B cell (primary cell): Measurements from ENCODE around the gene GIT1. TPM values are rescaled to one million over a fixed set of nuclear protein-coding genes. Genes with fewer than 3 reads are reported as not detected.

Source experiments
- ATAC-seq: fragments of 200-7000 bp; cut with Tn5 transposase; one replicate; pipeline ENCODE4 v1.10.0; 2021; ENCODE audit warnings: low read depth, mild to moderate bottlenecking, moderate number of reproducible peaks, moderate library complexity
- CTCF ChIA-PET: fragments of 350-600 bp; sonication (Branson Sonifier 250); formaldehyde crosslinking; loops from one replicate; lab custom pipeline; 2021; ENCODE audit warnings: antibody characterized with exemption, inconsistent platforms; lab: Charles Lee
- POLR2A ChIA-PET: fragments of 350-600 bp; sonication (Branson Sonifier 250); formaldehyde crosslinking; loops from one replicate; lab custom pipeline; 2021; ENCODE audit warnings: antibody characterized with exemption; lab: Charles Lee
- DNase-seq: peaks from one replicate; pipeline ENCODE4 v3.0.0; 2013
- H2AFZ ChIP-seq: 2 replicates; pipeline ENCODE4 v1.6.1; 2012; ENCODE audit warnings: mild to moderate bottlenecking, low read depth, low read length; ENCODE audit not compliant: insufficient read depth, poor library complexity, severe bottlenecking
- H3K27ac ChIP-seq, 2 donors: 1 replicate in 1 of 2; 2 replicates in 1 of 2; pipeline ENCODE4 v1.5.1; 2012 to 2013; ENCODE audit warnings: low read length in 2 of 2, mild to moderate bottlenecking in 2 of 2, moderate library complexity in 1 of 2
- H3K27me3 ChIP-seq, 4 experiments: fragments of 200-600 bp in 1 of 4; sonication (generic) in 1 of 4; replicated peaks in 1 of 4; 1 replicate in 2 of 4; 2 replicates in 2 of 4; pipeline versions ENCODE4 v1.6.1 to v1.7.0; 2013 to 2016; ENCODE audit warnings: low read length in 3 of 4, mild to moderate bottlenecking in 2 of 4, mixed read lengths in 1 of 4, moderate library complexity in 1 of 4; ENCODE audit not compliant: insufficient read depth in 4 of 4, control insufficient read depth in 3 of 4; ENCODE audit errors: control extremely low read depth in 1 of 4
- H3K36me3 ChIP-seq, 2 experiments: replicated peaks in 1 of 2; 1 replicate in 1 of 2; 2 replicates in 1 of 2; pipeline versions ENCODE4 v1.6.1 to v1.7.1; 2013; ENCODE audit warnings: low read length in 1 of 2; ENCODE audit not compliant: insufficient read depth in 2 of 2, control insufficient read depth in 1 of 2; ENCODE audit errors: control extremely low read depth in 1 of 2, extremely low read depth in 1 of 2
- H3K4me1 ChIP-seq, 2 donors: fragments of 200-600 bp in 1 of 2; sonication (generic) in 1 of 2; 1 replicate in 1 of 2; 2 replicates in 1 of 2; pipeline versions ENCODE4 v1.5.1 to v1.6.1; 2013 to 2017; ENCODE audit warnings: low read length in 2 of 2; ENCODE audit not compliant: control insufficient read depth in 2 of 2, insufficient read depth in 2 of 2
- H3K4me2 ChIP-seq: replicated peaks from 2 replicates; pipeline ENCODE3; 2012; ENCODE audit warnings: mild to moderate bottlenecking, low read depth, low read length; ENCODE audit not compliant: poor library complexity, severe bottlenecking
- H3K4me3 ChIP-seq, 5 experiments: fragments of 200-600 bp in 1 of 5; sonication (generic) in 1 of 5; 1 replicate in 3 of 5; 2 replicates in 2 of 5; pipeline versions ENCODE4 v1.5.1 to v1.7.0; 2011 to 2016; ENCODE audit warnings: low read length in 4 of 5, mild to moderate bottlenecking in 4 of 5, low read depth in 2 of 5, control low read depth in 1 of 5, moderate library complexity in 1 of 5; ENCODE audit not compliant: insufficient read depth in 1 of 5; ENCODE audit errors: control extremely low read depth in 1 of 5, extremely low read depth in 1 of 5
- H3K79me2 ChIP-seq: fragments of 200-600 bp; sonication (generic); one replicate; pipeline ENCODE4 v1.6.0; 2016; ENCODE audit warnings: low read length; ENCODE audit not compliant: control insufficient read depth, insufficient read depth
- H3K9ac ChIP-seq: fragments of 200-600 bp; sonication (generic); 2 replicates; pipeline ENCODE4 v1.6.1; 2017; ENCODE audit warnings: mild to moderate bottlenecking, low read length, moderate library complexity
- H3K9me3 ChIP-seq, 3 donors: one replicate each; pipeline versions ENCODE4 v1.6.1 to v1.7.1; 2013; ENCODE audit warnings: low read length in 2 of 3; ENCODE audit not compliant: control insufficient read depth in 2 of 3, insufficient read depth in 1 of 3; ENCODE audit errors: control extremely low read depth in 1 of 3
- H4K20me1 ChIP-seq: 2 replicates; pipeline ENCODE4 v1.6.0; 2012; ENCODE audit warnings: mild to moderate bottlenecking, low read length; ENCODE audit not compliant: insufficient read depth, control insufficient read depth, poor library complexity, severe bottlenecking
- H3K27ac Mint-ChIP-seq: one replicate; pipeline ENCODE4 v1.8.0; 2021; ENCODE audit warnings: mixed read lengths
- H3K27me3 Mint-ChIP-seq: one replicate; pipeline ENCODE4 v1.8.0; 2021; ENCODE audit warnings: mixed read lengths
- H3K4me1 Mint-ChIP-seq: one replicate; pipeline ENCODE4 v1.8.0; 2021; ENCODE audit warnings: mixed read lengths
- H3K4me3 Mint-ChIP-seq: one replicate; pipeline ENCODE4 v1.8.0; 2021; ENCODE audit warnings: mixed read lengths
- H3K9me3 Mint-ChIP-seq: one replicate; pipeline ENCODE4 v1.8.0; 2022; ENCODE audit warnings: mixed read lengths; ENCODE audit not compliant: insufficient read depth
- CTCF ChIP-seq: fragments of 200-600 bp; IDR thresholded peaks from one replicate; pipeline ENCODE4 v1.8.0; 2022; ENCODE audit warnings: antibody characterized with exemption, mild to moderate bottlenecking
- EZH2 ChIP-seq: IDR thresholded peaks from 2 replicates; pipeline ENCODE4 v1.6.1; 2012; ENCODE audit warnings: borderline replicate concordance, low read depth, mild to moderate bottlenecking, moderate library complexity, low read length; ENCODE audit not compliant: insufficient read depth, poor library complexity, severe bottlenecking
- WGBS: methylation state at CpG from one replicate; pipeline ENCODE4 v1.1.5; 2013; ENCODE audit warnings: missing lambda C conversion rate; ENCODE audit not compliant: insufficient coverage; 5-methylcytosine and 5-hydroxymethylcytosine counted together
- intact Hi-C: fragments of 100-400 bp; cut with micrococcal nuclease; formaldehyde crosslinking; loops from one replicate; pipeline ENCODE4 v1.10.0; 2022
- polyA plus RNA-seq: library from polyadenylated mRNA; depleted of rRNA; stranded (reverse); fragments of >200 nt; gene quantifications from 2 replicates; pipeline ENCODE4 v1.2.3, GENCODE V29; 2012
- total RNA-seq, 2 donors: library from RNA; stranded (reverse); fragments of 120-200 nt in 1 of 2; gene quantifications; 1 replicate in 1 of 2; 2 replicates in 1 of 2; pipeline versions ENCODE4 v1.2.3 to v1.2.4, GENCODE V29; 2013 to 2022

GIT1 gene
- total and polyA plus RNA-seq, 2 donors (not counting 1 experiment from before 2014, with no cell fraction given) = 49.3 to 61.9 TPM

GRCh38 chr17:29633886-29634285, 44.4 kb upstream of the GIT1 start:
- TF ChIP-seq EZH2 = no peak
- TF ChIP-seq CTCF = no peak
- H3K36me3 ChIP-seq = peaks cover 18 to 68% of the 10 kb centered on the region in 2 experiments
- H3K4me3 Mint-ChIP-seq = no peak overlapping the region
- H3K27ac ChIP-seq = no peak overlapping the region
- no peak for ATAC-seq
- intact Hi-C loops = no loop called here
- no peaks in the 10 kb centered on the region for H3K27me3 Mint-ChIP-seq
- H3K27me3 ChIP-seq = no peaks in the 10 kb centered on the region
- no peak overlapping the region for H3K4me2 ChIP-seq
- CTCF ChIA-PET = interaction anchor here (1.9 kb wide), 1 partner anchor 17 kb away, joined by 7 read pairs; no protein-coding TSS in a partner anchor
- no peaks in the 10 kb centered on the region for H3K9me3 ChIP-seq
- no peaks in the 10 kb centered on the region for H3K9me3 Mint-ChIP-seq
- H3K4me1 Mint-ChIP-seq = peaks cover 9% of the 10 kb centered on the region
- H3K4me3 ChIP-seq = no peak overlapping the region
- H3K27ac Mint-ChIP-seq = no peak overlapping the region
- H3K79me2 ChIP-seq = peaks cover 22% of the 10 kb centered on the region
- peaks cover 34% of the 10 kb centered on the region for H4K20me1 ChIP-seq
- no peak for DNase-seq
- no peak overlapping the region for H2AFZ ChIP-seq
- 100% methylated on average over 3 of the region's 3 CpGs for WGBS
- H3K4me1 ChIP-seq = peaks cover under 1 to 6% of the 10 kb centered on the region in 2 donors
- POLR2A ChIA-PET = no interaction called here
- H3K9ac ChIP-seq = no peak overlapping the region

- DNase-seq (no peak), ATAC-seq (no peak)
- no peaks in the 10 kb centered on the region for H3K27me3 ChIP-seq
- WGBS = 98% methylated on average over 5 of the region's 6 CpGs
- peaks cover 4 to 57% of the 10 kb centered on the region in 2 experiments for H3K36me3 ChIP-seq
- no peaks in the 10 kb centered on the region for H3K27me3 Mint-ChIP-seq
- no peak overlapping the region for H3K4me3 ChIP-seq
- H3K4me2 ChIP-seq = no peak overlapping the region
- no peak overlapping the region for H3K27ac ChIP-seq
- POLR2A ChIA-PET = no interaction called here
- intact Hi-C loops = no loop called here
- TF ChIP-seq EZH2 (no peak), CTCF (no peak)
- no peaks in the 10 kb centered on the region for H3K9me3 Mint-ChIP-seq
- H3K4me1 ChIP-seq = no peaks in the 10 kb centered on the region
- peaks cover 8% of the 10 kb centered on the region for H3K79me2 ChIP-seq
- peaks cover 17% of the 10 kb centered on the region for H3K4me1 Mint-ChIP-seq
- H3K9ac ChIP-seq = no peak overlapping the region
- H3K27ac Mint-ChIP-seq = peak overlapping the region; percentile 56
- CTCF ChIA-PET = interaction anchor here (1.1 kb wide), 1 partner anchor 13 kb away, joined by 5 read pairs; no protein-coding TSS in a partner anchor
- H4K20me1 ChIP-seq = peaks cover 53% of the 10 kb centered on the region
- no peak overlapping the region for H2AFZ ChIP-seq
- no peaks in the 10 kb centered on the region for H3K9me3 ChIP-seq
- H3K4me3 Mint-ChIP-seq = no peak overlapping the region
Measured at GRCh38 chr17:29630630-29631193, 41.3 kb upstream of the GIT1 start.
